ENCODE data around the gene PTPRS. TPM values are rescaled to one million over a fixed set of nuclear protein-coding genes. Genes with fewer than 3 reads are reported as not detected.

PTPRS gene
- total and polyA plus RNA-seq, 2 of the 13 experiments (the other 11 are each of a cell fraction or from before 2014, with no cell fraction given): 32.7 to 43.9 TPM

DNA sequence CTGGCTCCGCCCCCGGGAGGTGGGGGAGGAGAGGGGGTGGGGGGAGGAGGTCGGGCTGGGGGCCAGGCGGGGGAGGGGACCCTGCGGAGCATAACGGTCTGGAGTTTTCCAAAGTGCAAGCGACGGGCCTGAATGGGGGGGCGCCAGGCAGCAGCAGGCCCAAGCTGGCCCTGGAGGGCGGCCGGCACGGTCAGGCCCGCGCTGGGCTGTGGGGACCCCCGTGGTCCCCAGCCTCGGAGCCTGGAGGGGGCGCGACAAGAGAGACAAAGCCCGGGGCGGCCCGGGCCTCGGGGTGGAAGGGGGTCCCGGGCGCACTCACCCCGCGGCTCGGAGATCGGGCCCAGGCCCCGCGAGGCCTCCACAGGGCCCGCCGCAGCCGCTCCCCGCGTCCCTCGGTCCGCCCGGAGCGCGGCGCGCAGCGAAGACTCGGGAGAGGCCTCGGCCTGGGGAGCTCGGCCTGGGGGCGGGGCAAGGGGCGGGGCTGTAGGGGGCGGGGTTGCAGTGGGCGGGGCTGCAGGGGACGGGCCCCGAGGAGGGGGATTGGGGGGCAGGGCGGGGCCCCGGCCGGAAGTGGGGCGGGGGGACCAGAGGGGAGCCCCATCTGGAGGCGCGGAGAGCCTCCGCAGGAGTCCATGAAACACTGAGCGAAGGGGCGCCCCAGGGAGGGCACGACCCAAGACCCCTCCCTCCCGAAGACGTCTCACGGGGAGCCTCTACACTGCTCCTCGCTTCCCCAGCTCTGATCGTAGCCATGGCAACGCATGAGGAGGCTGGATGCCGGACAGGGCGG lies 47.6 kb downstream of the PTPRS start (continued):
- no peak for TF ChIP-seq XBP1 (CRISPR knock-in tag; IDR thresholded peaks at IDR 0.05)
- no peak for TF ChIP-seq PATZ1 (CRISPR knock-in tag; IDR thresholded peaks at IDR 0.05)
- no peak for TF ChIP-seq NR2F1 (CRISPR knock-in tag; IDR thresholded peaks at IDR 0.05)
- no peak for TF ChIP-seq ATRX (CRISPR knock-in tag; IDR thresholded peaks at IDR 0.05; ENCODE audit: borderline replicate concordance)
- TF ChIP-seq E2F2 (CRISPR knock-in tag; IDR thresholded peaks at IDR 0.05; ENCODE audit: borderline replicate concordance): no peak
- TF ChIP-seq CBX5 (CRISPR knock-in tag; IDR thresholded peaks at IDR 0.05; ENCODE audit: borderline replicate concordance): no peak
- TF ChIP-seq ZNF530 (CRISPR knock-in tag; IDR thresholded peaks at IDR 0.05; ENCODE audit: low read depth): no peak
- TF ChIP-seq ZNF777 (CRISPR knock-in tag; IDR thresholded peaks at IDR 0.05): peak; percentile 51; the same call in 1 of the 2 replicates
- TF ChIP-seq POGZ (CRISPR knock-in tag; IDR thresholded peaks at IDR 0.05): no peak
- TF ChIP-seq ZKSCAN5 (CRISPR knock-in tag; IDR thresholded peaks at IDR 0.05): no peak
- TF ChIP-seq CENPBD1 (CRISPR knock-in tag; IDR thresholded peaks at IDR 0.05; ENCODE audit: borderline replicate concordance, low read depth): no peak
- no peak for TF ChIP-seq REL (CRISPR knock-in tag; conservative IDR thresholded peaks at IDR 0.05)
- peak; percentile 25; the same call in 1 of the 2 replicates for TF ChIP-seq IRF9 (CRISPR knock-in tag; IDR thresholded peaks at IDR 0.05; ENCODE audit: borderline replicate concordance)
- TF ChIP-seq BHLHE40 (IDR thresholded peaks at IDR 0.05; ENCODE audit: low read length): no peak
- TF ChIP-seq ZNF670 (CRISPR knock-in tag; IDR thresholded peaks at IDR 0.05; ENCODE audit: borderline replicate concordance): no peak
- TF ChIP-seq, protein P1, sequence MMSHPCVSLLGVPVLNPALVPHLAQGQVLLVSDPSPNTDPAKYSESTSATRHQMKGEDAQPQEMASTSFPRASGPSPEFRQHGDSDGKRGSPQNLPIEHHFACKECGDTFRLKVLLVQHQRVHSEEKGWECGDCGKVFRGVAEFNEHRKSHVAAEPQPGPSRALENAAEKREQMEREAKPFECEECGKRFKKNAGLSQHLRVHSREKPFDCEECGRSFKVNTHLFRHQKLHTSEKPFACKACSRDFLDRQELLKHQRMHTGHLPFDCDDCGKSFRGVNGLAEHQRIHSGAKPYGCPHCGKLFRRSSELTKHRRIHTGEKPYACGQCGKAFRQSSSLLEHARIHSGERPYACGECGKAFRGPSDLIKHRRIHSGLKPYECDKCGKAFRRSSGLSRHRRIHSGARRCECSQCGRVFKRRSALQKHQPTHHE (CRISPR knock-in tag; IDR thresholded peaks at IDR 0.05; ENCODE audit: borderline replicate concordance): no peak
- TF ChIP-seq, protein P2, sequence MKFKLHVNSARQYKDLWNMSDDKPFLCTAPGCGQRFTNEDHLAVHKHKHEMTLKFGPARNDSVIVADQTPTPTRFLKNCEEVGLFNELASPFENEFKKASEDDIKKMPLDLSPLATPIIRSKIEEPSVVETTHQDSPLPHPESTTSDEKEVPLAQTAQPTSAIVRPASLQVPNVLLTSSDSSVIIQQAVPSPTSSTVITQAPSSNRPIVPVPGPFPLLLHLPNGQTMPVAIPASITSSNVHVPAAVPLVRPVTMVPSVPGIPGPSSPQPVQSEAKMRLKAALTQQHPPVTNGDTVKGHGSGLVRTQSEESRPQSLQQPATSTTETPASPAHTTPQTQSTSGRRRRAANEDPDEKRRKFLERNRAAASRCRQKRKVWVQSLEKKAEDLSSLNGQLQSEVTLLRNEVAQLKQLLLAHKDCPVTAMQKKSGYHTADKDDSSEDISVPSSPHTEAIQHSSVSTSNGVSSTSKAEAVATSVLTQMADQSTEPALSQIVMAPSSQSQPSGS (CRISPR knock-in tag; IDR thresholded peaks at IDR 0.05): no peak
- no peak for TF ChIP-seq SSRP1 (CRISPR knock-in tag; IDR thresholded peaks at IDR 0.05)
- TF ChIP-seq ZNF749 (CRISPR knock-in tag; IDR thresholded peaks at IDR 0.05; ENCODE audit: borderline replicate concordance): no peak
- TF ChIP-seq HDAC1 (CRISPR knock-in tag; IDR thresholded peaks at IDR 0.05): 0 out of 2 replicates have a peak, but pooled peaks have one; percentile 15
- TF ChIP-seq NCOR1 (IDR thresholded peaks at IDR 0.05; ENCODE audit: borderline replicate concordance, low read length): no peak

All from HepG2 (cell line).